Measurements from ENCODE around the gene GLI1.

GLI1 gene

GRCh38 chr12:57474862-57475261 is 15.3 kb downstream of the GLI1 start:
- no peak overlapping the region for H3K27ac ChIP-seq (replicated peaks)
- TF ChIP-seq CTCF (IDR thresholded peaks at IDR 0.05; ENCODE audit: insufficient read depth, low read length) (no peak), REST (IDR thresholded peaks at IDR 0.05; ENCODE audit: insufficient replicate concordance, low read depth) (no peak), SPI1 (IDR thresholded peaks at IDR 0.05; ENCODE audit: borderline replicate concordance, low read depth) (no peak), GABPA (IDR thresholded peaks at IDR 0.05; ENCODE audit: low read depth) (no peak), POLR2AphosphoS5 (IDR thresholded peaks at IDR 0.05; ENCODE audit: low read depth) (no peak)
- H3K27me3 ChIP-seq (ENCODE audit: insufficient read depth, poor library complexity, severe bottlenecking), result no peaks in the 10 kb centered on the region
- no peak for DNase-seq (ENCODE audit: low read depth in 1 of 2, low spot score in 1 of 2)
- H3K4me3 ChIP-seq (replicated peaks; ENCODE audit: insufficient read depth, low read length), result no peak overlapping the region

GRCh38 chr12:57475271-57476161 is 15.9 kb downstream of the GLI1 start:
- no peak for DNase-seq (ENCODE audit: low read depth in 1 of 2, low spot score in 1 of 2)

More at GRCh38 chr12:57475271-57476161, 15.9 kb downstream of the GLI1 start:
- TF ChIP-seq POLR2AphosphoS5 (IDR thresholded peaks at IDR 0.05; ENCODE audit: low read depth), result no peak
- TF ChIP-seq CTCF (IDR thresholded peaks at IDR 0.05; ENCODE audit: insufficient read depth, low read length), result no peak
- no peak for TF ChIP-seq GABPA (IDR thresholded peaks at IDR 0.05; ENCODE audit: low read depth)
- no peak for TF ChIP-seq REST (IDR thresholded peaks at IDR 0.05; ENCODE audit: insufficient replicate concordance, low read depth)
- no peak for TF ChIP-seq SPI1 (IDR thresholded peaks at IDR 0.05; ENCODE audit: borderline replicate concordance, low read depth)
- Histone ChIP-seq H3K27me3 (ENCODE audit: insufficient read depth, poor library complexity, severe bottlenecking) (no peaks in the 10 kb centered on the region), H3K27ac (replicated peaks) (peak overlapping the region; percentile 90), H3K4me3 (replicated peaks; ENCODE audit: insufficient read depth, low read length) (peak overlapping the region; percentile 62)
